HEK293 (cell line): ENCODE data around the gene C19orf38.
A peak's percentile ranks its signal among the peaks of the same experiment; 100 is the strongest.

Experiments used
- CTCF ChIA-PET: fragments of 350-600 bp; formaldehyde crosslinking; extraction: SDS; loops from one replicate; lab custom pipeline; 2021; ENCODE audit warnings: antibody characterized with exemption; lab: Yijun Ruan, JAX
- POLR2A ChIA-PET: fragments of 300-600 bp; formaldehyde crosslinking; extraction: SDS; loops from one replicate; lab custom pipeline; 2020; ENCODE audit warnings: antibody characterized with exemption, inconsistent platforms; lab: Yijun Ruan, JAX
- H3K27ac ChIP-seq: fragments of 200-500 bp; sonication (Bioruptor generic); 2 replicates; pipeline ENCODE4 v1.5.1; 2014; ENCODE audit warnings: low read depth, low read length, control low read depth, inconsistent platforms; ENCODE audit errors: extremely low read depth
- H3K36me3 ChIP-seq, 2 experiments: fragments of 200-500 bp in 1 of 2; sonication (Bioruptor generic) in 1 of 2; 1 replicate in 1 of 2; 2 replicates in 1 of 2; pipeline ENCODE4 v1.5.1; 2014 to 2017; ENCODE audit warnings: inconsistent platforms in 2 of 2, low read length in 2 of 2; ENCODE audit not compliant: control insufficient read depth in 2 of 2, insufficient read depth in 1 of 2
- H3K4me1 ChIP-seq: fragments of 200-500 bp; sonication (Bioruptor generic); 2 replicates; pipeline ENCODE4 v1.5.1; 2014; ENCODE audit warnings: mild to moderate bottlenecking, low read length, inconsistent platforms; ENCODE audit not compliant: control insufficient read depth, insufficient read depth
- H3K4me3 ChIP-seq: 2 replicates; pipeline ENCODE4 v1.5.1; 2011; ENCODE audit warnings: low read depth, mild to moderate bottlenecking, control low read depth, low read length, moderate library complexity
- H3K9me3 ChIP-seq: fragments of 200-500 bp; sonication (Bioruptor generic); 2 replicates; pipeline ENCODE4 v1.5.1; 2014; ENCODE audit warnings: low read depth, low read length, inconsistent platforms; ENCODE audit not compliant: control insufficient read depth, insufficient read depth
- HIC1 ChIP-seq: fragments of 450-650 bp; formaldehyde crosslinking; IDR thresholded peaks from 2 replicates; pipeline ENCODE4 v1.5.1; 2016; ENCODE audit warnings: missing biosample characterization, missing genetic modification characterization
- REST ChIP-seq: fragments of 450-650 bp; formaldehyde crosslinking; IDR thresholded peaks from 2 replicates; pipeline ENCODE4 v1.5.1; 2016; ENCODE audit warnings: missing biosample characterization, missing genetic modification characterization
- ZBTB11 ChIP-seq: fragments of 450-650 bp; formaldehyde crosslinking; conservative IDR thresholded peaks from 2 replicates; pipeline ENCODE4 v1.5.1; 2016; ENCODE audit warnings: low read depth, missing biosample characterization, missing genetic modification characterization
- ZIC2 ChIP-seq: fragments of 450-650 bp; formaldehyde crosslinking; IDR thresholded peaks from 2 replicates; pipeline ENCODE4 v1.5.1; 2016; ENCODE audit warnings: missing biosample characterization, missing genetic modification characterization
- ZNF24 ChIP-seq: fragments of 450-650 bp; formaldehyde crosslinking; IDR thresholded peaks from 2 replicates; pipeline ENCODE4 v1.5.1; 2016; ENCODE audit warnings: missing biosample characterization, missing genetic modification characterization
- ZNF280C ChIP-seq: fragments of 450-650 bp; formaldehyde crosslinking; IDR thresholded peaks from 2 replicates; pipeline ENCODE4 v1.5.1; 2016; ENCODE audit warnings: missing biosample characterization, missing genetic modification characterization
- ZNF398 ChIP-seq: fragments of 450-650 bp; formaldehyde crosslinking; IDR thresholded peaks from 2 replicates; pipeline ENCODE4 v1.5.1; 2017; ENCODE audit warnings: missing biosample characterization, missing genetic modification characterization
- ZNF501 ChIP-seq: fragments of 450-650 bp; formaldehyde crosslinking; IDR thresholded peaks from 2 replicates; pipeline ENCODE4 v1.5.1; 2016; ENCODE audit warnings: missing biosample characterization, missing genetic modification characterization
- ZNF571 ChIP-seq: fragments of 450-650 bp; formaldehyde crosslinking; IDR thresholded peaks from 2 replicates; pipeline ENCODE4 v1.5.0; 2017; ENCODE audit warnings: missing biosample characterization, missing genetic modification characterization
- ZNF600 ChIP-seq: fragments of 450-650 bp; formaldehyde crosslinking; IDR thresholded peaks from 2 replicates; pipeline ENCODE4 v1.5.1; 2016; ENCODE audit warnings: missing biosample characterization, missing genetic modification characterization
- ZNF654 ChIP-seq: fragments of 450-650 bp; formaldehyde crosslinking; IDR thresholded peaks from 2 replicates; pipeline ENCODE4 v1.5.1; 2016; ENCODE audit warnings: low read depth, missing biosample characterization, missing genetic modification characterization
- ZNF776 ChIP-seq: fragments of 450-650 bp; formaldehyde crosslinking; IDR thresholded peaks from 2 replicates; pipeline ENCODE4 v1.5.0; 2017; ENCODE audit warnings: missing biosample characterization, missing genetic modification characterization, borderline replicate concordance
- ZSCAN16 ChIP-seq: fragments of 450-650 bp; formaldehyde crosslinking; IDR thresholded peaks from 2 replicates; pipeline ENCODE4 v1.5.1; 2016; ENCODE audit warnings: missing biosample characterization, missing genetic modification characterization
- ZSCAN4 ChIP-seq: fragments of 450-650 bp; formaldehyde crosslinking; IDR thresholded peaks from 2 replicates; pipeline ENCODE4 v1.5.1; 2017; ENCODE audit warnings: missing biosample characterization, missing genetic modification characterization

C19orf38 gene

GRCh38 chr19:10812196-10812595 lies 36.0 kb upstream of the C19orf38 start (continued):
- TF ChIP-seq ZNF776 (no peak), REST (tag by site-specific recombination) (no peak), ZNF24 (tag by site-specific recombination) (no peak), HIC1 (no peak)

- no peaks in the 10 kb centered on the region for H3K4me1 ChIP-seq
- TF ChIP-seq ZNF280C (tag by site-specific recombination) (no peak), ZNF654 (tag by site-specific recombination) (no peak), ZNF571 (tag by site-specific recombination) (no peak), ZSCAN16 (tag by site-specific recombination) (no peak), ZIC2 (tag by site-specific recombination) (peak; percentile 17; the same call in 1 of the 2 replicates), ZNF600 (peak; percentile 63), ZSCAN4 (no peak), ZBTB11 (no peak), ZNF501 (tag by site-specific recombination) (no peak), ZNF398 (no peak)
- TF ChIP-seq, all 188 proteins: peak for 2
- H3K4me3 ChIP-seq, result no peak overlapping the region
- no peak overlapping the region for H3K27ac ChIP-seq
- ChIA-PET CTCF (no interaction called here), POLR2A (no interaction called here)
- no peaks in the 10 kb centered on the region for H3K9me3 ChIP-seq
- H3K36me3 ChIP-seq, result peaks cover 3 to 75% of the 10 kb centered on the region in 2 experiments; a peak in 2 of 3 replicates
Measured at GRCh38 chr19:10812902-10813404, 35.3 kb upstream of the C19orf38 start.
